Activated CD4-positive, CD25-positive, alpha-beta regulatory T cell (primary cell): ENCODE data around the gene QSOX2.

Experiments used
- DNase-seq, 4 experiments: peaks; one replicate each; lab custom pipeline; 2025; lab: John Stamatoyannopoulos, UW

The QSOX2 gene

DNA sequence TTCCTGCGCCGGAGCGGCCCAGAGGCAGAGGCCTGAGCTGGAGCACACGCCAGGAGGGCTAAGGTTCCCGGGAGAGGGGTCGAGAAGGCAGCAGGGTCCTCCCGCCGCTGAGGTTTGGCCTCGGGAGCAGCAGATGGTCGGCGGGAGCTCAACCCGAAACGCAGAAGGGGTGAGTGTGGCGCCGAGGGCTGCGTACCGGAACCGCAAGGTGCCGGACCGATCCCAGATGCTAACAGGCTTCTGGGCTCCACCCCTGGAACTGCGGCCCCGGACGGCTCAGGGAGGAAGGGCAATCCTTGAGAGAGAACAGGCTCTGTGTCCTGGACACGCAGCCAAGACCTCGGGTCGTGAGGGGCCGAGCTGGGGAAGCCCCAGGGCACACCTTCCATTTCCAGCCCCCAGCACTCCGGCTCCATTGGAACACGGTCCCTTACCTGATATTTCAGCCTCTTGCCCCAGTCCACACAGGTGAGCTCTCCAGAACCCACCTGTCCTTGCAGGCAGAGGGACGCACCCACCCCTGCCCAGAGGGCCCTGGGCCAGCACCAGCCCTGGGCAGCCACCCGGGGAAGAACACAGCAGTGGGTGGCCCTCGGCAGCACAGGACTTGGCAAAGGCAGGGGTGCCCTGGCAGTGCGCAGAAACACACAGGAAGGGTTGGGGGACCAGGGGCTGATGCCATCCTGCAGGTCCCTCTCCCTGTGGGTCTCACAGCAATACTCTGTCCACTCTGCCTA lies 42.0 kb downstream of the QSOX2 start:
- no peak for DNase-seq

DNA sequence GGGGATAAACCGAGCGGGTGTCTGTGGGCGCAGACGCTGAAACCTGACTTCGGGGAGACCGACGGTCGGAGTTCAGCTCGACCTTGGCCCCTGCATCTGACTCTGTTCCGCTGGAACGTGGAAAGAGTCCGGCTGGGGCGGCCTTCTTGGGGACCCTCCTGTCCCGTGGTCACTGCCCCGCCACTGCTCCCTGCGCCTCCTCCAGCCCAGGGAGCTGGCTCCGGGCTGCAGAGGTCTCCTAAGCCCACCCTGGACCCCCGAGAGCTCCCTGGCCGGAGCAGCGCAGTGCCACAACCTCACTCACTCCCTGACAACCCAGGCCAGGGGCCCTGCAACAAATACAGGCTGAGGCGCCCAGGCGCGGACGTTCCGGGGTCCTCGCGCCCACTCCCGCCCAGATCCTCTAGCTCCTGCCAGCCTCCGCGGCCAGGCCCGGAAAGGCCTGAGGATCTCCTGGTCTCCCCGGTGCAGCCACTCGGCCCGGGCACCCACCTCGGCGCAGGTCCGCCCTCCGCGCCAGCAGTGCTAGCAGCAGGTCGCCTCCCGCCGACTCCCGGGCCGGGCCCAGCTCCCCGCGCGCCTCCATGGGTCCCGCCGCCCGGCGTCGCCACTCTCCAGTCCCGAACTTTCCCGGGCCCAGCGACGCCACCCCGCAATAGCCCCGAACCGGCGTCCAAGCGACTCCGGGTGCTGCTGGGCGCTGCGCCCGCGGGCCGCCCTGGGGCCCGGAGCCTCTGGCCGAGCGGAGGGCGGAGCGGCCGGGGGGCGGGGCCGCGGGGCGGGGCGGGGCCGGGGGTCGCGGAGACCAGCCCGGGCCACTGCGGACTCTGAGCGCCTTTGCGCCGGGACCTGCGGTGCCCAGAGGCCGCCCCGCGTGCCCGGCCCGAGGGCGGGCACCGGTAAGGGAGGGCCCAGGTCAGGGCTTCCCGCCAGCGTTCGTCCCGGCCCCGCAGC lies 42.9 kb downstream of the QSOX2 start:
- no peak for DNase-seq

DNA sequence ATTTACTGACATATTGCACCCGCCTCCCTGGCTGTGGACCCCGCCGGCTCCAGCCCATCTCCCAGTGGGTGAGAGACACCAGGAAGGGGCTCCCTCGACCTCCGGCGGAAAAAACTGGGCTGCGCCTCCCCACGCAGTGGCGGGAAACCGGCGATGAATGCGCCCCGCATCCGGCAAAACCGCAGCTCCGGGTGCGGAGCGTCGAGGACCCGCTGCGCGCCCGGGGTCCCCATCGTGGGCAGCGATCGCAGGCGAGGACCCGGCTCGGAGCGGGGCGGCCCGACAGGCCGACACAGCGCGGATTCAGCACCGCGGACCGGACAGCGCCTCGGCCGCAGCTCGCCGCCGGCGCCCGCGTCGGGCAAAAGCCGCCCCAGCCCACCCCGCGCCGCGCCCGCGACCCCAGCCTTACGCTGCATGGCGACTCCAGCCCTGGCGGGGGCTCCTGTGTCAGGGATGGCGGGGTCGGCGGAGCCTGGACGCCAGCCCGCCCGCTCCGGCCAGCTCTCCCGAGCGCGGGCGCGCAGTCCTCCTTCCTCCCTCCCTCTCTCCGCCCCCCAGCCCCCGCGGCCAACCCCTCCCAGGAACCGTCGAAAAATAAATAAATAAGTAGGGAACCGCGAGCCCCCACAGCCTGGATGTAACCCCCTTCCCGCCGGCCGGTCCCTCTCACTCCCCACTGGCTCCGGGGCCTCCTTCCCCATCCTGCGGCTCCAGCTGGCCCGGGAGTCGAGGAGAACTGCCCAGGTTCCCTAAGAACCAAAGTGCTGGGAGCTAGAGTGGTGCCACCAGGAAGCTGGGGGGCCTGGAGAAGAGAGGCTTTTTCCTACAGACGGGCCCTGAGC lies 43.8 kb downstream of the QSOX2 start:
- DNase-seq, result no peak

DNA sequence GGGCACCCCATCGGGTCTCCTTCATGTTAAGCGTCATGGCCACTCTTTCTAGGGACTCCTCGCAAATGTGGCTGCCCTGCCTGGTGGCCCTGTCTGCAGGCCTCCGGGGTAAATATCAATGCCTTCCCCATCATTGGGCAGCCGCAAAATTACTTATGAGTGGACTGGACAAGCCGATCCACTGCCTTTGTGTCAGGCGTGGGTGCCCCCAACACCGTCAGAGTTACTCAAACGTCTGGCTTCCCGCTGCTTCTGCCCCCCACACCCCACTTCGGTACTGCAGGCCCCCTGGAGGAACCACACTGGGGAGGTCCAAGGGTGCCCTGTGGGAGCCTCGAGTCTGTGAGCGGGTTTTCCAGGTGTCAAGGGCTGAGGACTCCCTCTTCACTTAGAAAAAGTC lies 44.4 kb downstream of the QSOX2 start:
- no peak for DNase-seq

DNA sequence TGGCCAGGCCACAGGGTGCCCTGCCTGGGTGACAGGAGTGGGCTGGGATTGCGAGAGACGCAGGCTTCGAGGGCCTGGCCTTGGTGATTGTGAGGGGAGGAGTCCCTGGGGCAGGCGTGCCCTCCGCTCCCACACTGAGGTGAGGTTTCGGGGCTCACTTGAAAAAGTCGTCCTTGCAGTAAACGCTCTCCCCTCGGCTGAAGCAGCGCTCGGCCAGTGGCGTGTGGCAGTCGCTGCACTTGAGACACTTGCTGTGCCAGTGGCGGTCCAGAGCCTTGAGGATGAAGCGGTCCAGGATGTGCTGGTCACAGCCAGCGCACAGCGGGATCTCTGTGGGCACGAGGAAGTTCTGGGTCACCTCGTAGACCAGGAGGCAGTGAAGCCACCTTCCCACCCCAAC lies 45.2 kb downstream of the QSOX2 start:
- no peak for DNase-seq

DNA sequence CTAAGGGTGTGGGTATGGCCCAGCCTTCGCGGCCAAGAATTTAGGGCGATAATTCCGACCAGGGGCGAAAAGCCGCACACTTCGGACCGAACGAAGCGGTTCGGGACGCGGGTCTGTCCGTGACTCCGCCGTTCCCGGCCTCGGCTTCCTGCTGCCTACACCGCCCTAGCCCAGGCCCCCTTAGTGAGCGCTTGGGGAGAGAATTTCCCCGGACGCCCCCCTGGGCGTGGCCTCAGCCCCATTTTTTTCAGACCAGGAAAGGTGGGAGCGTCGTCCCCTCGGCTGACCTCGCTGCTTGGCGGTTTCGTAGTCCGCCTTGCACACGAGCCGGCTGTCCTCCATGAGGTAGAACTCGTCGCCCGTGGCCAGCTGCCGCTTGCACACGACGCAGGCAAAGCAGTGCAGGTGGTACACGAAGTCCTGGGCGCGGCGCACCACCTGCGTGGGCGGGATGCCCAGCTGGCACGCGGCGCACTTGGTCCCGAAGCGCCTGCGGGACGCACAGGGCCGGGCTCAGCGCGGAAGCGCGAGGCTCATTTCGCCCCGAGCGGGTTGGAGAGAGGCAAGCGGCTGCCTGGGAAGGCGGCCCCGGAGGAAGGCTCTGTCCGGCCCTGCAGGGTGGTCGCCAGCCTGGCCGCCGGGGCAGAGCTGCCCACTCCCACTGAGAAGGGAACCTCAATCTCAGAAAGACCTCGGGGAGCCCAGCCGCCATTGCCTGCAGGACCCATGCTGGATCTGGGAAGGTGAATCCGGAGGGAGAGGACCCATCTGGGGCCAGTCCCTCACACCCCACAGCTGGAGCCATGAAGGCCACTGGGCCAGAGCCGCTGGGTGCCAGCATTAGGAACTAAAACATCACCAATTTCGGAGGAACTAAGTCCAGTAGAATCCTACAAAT lies 46.0 kb downstream of the QSOX2 start:
- no peak for DNase-seq

DNA sequence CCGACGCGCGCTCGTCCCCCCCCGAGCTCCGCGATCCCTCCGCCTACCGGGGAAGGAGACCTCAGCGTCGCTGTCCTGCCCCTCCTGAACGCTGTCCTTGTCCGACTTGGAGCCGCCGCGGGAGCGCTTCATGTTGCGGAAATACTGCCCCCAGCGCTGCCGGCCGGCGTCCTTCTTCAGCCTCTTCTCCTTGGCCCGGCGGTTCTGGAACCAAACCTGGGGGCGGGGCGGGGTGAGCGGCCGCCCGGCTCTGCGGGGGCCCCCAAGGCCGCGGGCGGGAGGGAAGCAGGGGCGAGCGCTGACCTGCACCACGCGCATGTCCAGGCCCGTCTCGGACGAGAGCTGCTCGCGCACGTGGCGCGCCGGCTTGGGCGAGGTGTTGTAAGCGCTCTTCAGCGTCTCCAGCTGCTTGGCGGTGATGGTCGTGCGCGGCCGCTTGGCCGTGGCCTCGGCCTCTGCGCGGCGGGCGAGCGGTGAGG lies 47.0 kb downstream of the QSOX2 start:
- no peak for DNase-seq

DNA sequence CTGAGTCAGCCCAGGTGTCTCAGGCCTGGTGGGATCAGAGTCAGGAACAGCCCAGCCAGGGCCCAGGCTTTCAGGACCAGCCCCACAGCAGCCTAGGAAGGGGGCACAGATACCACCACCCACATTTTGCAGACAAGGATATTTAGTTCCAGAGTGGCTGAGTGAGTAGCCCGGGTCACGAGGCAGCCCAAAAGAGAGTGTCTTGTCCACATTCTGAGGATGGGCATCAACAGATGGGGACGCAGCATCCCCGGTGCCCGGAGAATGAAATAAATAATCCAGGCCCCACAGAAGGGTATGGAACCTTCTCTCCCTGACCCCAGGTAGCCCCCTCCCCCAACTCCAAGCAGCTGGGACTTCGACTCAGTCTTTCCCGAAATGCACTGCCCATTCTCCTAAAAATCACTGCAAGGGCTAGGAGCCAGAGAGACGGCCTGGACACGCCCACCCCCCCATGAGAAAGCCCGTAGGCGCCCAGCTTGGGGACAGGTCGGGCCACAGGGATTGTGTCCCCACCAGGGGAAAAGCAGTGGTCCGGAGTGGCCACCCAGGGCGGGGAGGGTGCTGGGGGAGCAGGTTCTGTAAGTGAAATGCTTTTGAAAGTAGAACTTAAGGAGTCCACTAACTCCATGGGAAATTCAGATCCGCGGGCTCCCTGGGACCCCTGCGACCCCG lies 47.5 kb downstream of the QSOX2 start:
- DNase-seq, result no peak

DNA sequence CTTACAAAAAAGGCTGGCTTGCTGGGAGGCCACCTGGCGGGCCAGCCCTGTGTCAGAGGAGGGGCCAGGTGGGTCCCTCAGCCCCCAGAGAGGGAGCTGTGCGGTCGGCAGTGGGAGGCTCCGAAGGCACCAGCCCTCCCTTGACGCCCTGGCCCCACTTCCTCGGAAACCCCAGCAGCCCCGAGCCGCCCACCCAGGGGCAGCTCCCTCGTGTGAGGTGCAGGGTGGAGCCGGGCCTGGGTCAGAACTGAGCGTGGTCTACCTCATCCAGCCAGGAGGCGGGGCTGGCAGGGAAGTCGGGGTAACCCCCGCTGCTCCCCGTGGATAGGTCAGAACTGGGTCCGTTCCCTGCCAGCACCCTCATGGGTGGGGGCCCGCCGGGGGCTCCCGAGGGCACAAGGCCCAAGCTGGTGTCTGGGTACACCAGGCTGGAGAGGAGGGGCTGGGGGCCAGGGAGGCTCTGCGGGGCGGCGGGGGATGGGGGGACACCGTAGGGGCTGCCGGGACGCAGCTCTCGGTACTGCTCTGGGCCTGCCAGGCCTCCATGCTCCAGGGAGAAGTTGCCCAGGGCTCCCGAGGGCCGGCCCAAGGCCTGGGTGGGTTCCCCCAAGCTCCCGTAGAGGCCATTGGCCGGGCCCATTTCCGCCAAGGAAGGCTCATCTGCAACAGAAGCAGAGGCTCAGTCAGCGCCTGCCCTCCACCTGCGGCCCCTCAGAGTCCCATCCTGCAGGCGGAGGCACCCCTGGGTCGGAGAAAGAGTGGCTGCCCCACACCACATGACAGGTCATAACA lies 48.3 kb downstream of the QSOX2 start:
- no peak for DNase-seq

DNA sequence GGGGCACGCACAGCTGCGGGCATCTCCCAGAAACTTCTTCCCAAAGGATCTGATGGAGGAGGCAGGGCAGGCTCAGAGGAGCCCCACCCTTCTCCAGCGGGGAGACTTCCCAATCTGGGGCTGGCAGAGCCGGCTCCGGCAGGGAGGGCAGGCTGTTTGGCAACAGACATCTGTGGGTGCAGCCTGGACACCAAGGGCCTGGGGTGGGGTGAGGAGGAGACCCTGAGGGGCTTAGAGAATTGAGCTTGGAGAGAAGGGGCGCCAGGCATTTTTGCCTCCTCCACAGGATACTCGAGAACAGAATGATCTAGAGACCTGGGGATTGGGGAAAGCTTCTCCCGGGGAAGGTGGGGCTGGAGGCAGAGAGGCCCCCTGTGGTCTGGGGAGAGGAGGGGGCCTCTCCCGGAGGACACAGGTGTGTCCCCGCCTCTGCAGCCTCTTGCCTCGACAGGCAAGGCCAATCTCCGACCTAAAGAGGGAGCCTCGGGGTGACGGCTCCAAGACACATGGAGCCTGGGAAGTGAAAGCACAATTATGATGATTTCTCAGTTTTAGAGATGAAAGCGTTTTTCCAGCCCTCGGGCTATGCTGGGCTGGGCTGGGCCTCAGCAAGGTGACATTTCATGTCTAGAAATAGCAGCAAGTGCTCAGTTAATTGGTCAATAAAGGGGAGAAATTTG lies 49.1 kb downstream of the QSOX2 start:
- no peak for DNase-seq

DNA sequence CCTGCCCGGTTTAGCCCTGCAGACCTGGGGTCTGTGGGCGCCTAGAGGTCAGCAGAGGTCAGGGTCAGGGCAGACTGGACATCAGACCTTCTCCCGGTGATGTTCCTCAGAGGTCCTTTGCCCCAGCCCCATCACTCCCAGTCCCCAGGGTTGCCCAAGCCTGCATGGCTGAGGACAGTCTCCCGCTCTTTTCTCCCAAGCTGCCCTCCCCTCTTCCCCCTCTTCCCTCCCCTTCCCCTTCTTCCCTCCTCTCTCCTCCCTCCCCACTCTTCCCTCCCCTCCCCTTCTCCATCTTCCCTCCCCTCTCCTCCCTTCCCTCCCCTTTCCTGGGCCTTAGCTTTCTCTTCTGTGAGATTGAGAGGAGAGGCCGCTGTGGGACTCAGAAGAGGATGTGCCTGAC lies 51.1 kb downstream of the QSOX2 start:
- no peak for DNase-seq

DNA sequence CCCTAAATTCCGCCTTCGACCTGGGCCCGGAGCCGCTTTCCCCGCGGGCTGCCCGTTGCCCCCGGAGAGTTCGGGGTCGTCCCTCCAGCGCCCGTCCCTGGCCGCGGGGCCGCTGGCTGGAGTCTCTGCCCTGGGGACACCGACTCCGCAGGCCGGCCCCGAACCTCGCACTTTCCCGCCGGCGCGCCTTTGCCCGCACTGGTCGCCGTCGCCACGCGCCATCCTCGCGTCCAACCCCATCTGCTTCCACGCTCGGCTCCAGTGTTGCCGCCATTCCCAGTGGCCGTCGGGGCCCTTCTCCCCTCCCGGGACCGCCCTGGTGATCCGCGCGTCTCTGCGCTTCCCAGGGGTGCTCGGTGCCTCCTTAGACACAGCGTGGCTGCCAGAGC lies 51.7 kb downstream of the QSOX2 start:
- DNase-seq, result no peak

DNA sequence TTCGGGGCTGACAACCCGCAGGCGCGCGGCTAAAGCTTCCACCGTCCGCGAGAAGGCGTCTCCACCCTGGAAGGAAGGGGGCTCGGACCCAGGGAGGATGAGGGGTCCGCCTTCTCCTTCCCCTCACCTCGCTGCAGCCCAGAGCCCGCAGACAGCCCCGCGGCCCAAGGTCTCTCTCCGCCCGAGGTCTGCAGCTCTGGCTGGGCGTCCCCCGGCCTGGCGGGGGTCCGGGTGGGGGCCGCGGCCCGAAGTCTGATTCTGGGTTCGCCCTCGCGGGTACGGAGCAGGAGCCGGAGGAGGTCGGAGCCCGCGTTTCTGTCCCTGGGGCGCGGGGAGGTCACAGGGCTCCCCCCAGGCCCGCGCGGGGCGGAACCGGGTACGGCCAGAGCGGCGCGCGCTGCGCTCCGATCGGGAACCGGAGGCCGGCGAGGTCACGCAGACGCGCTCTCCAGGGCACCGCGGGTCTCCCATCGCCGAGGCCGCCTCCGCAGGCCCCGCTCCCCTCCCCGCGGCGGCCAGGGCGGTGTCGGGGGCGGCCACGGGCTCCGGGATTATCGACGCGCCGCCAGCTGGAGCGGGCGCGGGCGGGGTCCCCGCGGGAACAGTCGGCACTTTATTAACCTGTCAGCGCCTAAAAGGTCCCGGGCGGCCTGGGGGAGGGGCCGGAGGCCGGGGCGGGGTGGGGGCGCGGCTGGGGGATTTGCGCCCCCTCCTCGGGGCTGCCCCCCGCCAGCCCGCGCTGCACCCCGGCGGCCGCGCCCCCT lies 52.3 kb downstream of the QSOX2 start:
- no peak for DNase-seq

DNA sequence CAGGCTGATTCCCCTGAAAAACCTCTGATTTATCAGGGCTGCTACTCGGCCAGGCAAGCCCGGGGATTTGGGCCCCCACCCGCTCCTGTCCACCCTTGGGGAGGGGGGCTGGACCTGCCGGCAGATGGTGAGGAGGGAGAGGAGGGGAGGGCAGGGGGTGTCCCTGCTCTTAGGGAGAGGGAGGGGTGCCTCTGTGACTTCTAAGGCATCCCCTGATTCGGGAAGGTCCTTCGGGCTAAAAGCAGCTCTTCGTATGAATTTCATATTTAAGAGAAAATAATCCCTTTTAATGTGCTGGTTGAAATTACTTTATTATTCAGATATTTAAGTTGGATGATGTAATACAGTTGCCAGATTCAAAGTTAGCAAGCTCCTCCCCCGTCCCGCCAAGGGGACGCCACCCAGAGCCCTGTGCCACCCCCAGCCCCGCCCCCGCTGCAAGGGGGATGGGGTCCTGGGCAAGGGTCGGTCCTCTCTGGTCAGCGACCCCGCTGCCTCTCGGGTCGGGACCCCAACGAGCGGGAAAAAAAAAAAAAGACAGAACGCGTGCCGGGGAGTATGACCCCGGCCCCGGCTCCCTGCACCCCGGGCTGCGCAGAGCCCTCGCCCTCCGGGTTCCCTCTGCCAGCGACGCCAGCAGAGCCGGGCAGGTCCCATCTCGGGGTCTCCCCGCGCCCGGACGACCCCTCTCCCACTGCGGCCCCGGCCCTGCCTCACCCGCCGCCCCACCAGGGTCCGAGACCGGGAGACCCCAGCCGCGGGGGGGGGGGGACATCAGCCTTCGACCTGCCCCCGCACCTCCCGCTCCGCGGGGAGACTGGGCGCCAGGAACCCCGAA lies 53.1 kb downstream of the QSOX2 start:
- no peak for DNase-seq

DNA sequence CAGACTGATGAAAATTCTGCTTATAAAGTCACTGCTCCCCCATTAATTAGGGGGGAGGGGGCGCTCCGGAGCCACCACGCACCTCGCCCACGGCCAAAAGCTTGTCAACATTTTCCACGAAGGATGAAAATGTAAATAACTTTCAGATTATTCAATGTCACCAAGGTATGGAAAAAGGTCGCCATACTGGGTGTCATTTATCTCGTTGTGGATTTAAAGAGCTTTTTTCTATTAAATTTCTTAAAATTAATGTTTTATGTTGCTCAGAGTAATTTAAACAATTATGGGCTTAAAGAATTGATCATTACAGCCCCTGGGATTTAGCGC lies 53.7 kb downstream of the QSOX2 start:
- no peak for DNase-seq

DNA sequence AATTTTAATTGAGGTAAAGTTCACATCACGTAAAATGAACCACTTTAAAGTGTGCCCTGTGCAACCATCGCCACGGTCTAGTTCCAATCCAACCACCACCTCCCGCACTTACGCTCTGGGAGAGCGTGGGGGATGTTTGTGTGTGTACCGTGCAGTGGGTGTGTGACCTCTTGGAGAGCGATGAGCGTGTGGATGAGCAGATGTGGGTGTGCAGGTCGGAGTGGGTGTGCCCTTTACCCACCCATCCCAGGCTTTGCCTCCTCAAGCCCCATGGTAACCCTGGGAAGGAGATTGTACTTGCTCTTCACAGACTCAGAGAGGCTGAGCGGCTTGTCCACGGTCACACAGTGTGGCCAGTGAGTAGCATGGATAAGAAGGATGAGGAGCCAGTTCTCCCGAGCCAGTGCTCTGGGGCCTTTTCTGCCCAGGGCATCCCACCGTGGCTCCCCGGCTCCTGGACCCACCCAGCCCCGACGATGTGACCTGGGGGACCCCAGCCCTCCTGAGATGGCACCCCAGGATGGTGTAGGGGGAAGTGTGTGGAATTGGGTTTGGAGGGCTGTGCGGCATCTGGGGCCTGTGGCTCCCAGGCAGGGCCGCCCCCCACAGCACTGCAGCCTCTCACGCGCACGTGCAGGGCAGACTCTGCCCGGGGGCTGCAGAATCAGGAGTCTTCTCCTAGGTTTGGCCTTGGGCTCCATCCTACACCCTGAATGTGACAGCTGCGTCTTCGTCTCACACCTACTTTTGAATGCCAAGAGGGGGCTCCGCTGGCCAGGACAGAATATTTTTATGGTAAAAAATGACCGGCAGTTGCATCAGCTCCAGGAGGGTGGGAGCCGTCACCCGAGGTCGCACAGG lies 54.3 kb downstream of the QSOX2 start:
- no peak for DNase-seq

DNA sequence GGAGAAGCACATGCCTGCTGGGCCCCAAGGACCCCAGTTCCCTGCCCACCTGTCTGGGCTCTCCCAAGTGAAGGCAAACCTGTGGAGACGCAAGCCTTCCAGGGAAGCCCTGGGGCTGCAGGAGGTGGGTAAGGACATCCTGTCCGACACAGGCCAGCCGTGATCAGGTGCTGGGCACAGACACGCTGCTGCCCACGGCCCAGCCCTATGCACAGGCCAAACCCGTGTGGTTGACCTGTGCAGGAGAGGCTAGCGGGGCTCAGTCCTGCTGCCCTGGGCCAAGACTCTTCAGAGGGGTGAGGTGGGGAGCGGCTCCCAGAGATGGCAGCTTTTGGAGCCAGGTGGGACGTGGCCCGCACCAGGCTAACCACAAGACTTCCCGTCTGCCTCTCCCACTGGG lies 55.0 kb downstream of the QSOX2 start:
- no peak for DNase-seq
